ENCODE data around the gene PSMD13.

Gene PSMD13

DNA sequence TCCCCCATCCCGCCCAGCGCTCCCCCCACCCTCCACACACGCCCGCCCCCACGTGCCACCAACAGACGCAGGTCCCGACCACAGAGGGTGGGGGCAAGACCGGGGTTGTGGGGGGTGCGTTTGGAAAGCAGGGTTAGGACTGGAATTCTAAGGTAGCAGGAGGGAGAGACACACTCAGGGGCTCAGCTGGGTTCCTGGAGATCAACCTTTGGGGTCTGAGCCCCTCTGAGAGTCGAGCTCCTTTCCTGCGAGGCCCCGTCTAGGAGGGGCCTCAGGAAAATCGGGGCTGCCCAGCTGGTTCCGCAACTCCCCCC lies 52.6 kb downstream of the PSMD13 start:
- in situ Hi-C loops (cut with HindIII; ENCODE audit: low pct_ligation_motif_present, low sequenced_read_pairs): no loop called here
- Histone ChIP-seq H3K27me3 (replicated peaks) (peaks cover 4% of the 10 kb centered on the region), H3K36me3 (replicated peaks) (no peaks in the 10 kb centered on the region), H3K27ac (no peak overlapping the region), H3K4me3 (ENCODE audit: low read depth, low read length) (peak overlapping the region; percentile 34)
- no peak for DNase-seq
- TF ChIP-seq, protein P1, sequence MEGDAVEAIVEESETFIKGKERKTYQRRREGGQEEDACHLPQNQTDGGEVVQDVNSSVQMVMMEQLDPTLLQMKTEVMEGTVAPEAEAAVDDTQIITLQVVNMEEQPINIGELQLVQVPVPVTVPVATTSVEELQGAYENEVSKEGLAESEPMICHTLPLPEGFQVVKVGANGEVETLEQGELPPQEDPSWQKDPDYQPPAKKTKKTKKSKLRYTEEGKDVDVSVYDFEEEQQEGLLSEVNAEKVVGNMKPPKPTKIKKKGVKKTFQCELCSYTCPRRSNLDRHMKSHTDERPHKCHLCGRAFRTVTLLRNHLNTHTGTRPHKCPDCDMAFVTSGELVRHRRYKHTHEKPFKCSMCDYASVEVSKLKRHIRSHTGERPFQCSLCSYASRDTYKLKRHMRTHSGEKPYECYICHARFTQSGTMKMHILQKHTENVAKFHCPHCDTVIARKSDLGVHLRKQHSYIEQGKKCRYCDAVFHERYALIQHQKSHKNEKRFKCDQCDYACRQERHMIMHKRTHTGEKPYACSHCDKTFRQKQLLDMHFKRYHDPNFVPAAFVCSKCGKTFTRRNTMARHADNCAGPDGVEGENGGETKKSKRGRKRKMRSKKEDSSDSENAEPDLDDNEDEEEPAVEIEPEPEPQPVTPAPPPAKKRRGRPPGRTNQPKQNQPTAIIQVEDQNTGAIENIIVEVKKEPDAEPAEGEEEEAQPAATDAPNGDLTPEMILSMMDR (IDR thresholded peaks at IDR 0.05; ENCODE audit: low read depth, low read length, missing control alignments): no peak

DNA sequence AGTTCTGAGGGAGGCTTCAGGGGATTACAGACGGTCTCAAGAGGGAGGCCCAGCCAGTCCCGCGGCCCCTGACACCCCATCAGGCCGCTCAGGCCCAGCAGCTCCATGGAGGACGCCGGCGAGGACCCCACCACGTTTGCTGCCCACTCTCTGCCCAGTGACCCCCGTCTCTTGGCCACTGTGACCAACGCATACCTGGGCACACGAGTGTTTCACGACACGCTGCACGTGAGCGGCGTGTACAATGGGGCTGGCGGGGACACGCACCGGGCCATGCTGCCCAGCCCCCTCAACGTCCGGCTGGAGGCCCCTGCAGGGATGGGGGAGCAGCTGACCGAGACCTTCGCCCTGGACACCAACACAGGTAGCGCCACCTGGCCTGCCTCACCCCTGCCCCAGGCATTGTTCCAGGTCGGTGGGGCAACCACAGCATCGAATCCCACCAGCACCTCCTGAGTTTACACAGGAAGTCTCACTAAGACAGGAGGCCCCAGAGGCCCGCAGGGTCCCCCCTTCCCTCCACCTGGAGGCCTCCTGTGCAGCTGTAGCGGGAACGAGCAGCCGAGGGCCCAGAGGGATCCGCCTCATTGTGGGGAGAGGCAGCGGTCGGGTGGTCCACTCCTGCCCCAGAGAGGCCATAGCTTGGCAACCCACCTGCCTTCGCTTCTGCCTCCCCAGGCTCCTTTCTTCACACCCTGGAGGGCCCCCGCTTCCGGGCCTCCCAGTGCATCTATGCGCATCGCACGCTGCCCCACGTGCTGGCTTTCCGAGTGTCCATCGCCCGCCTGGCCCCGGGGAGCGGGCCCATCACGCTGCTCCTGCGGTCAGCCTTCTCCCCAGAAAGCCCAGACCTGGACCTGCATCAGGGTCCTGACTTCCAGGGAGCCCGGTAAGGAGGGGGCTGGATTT lies 53.2 kb downstream of the PSMD13 start:
- Histone ChIP-seq H3K27ac (no peak overlapping the region), H3K4me3 (ENCODE audit: low read depth, low read length) (peak overlapping the region; percentile 34), H3K36me3 (replicated peaks) (no peaks in the 10 kb centered on the region), H3K27me3 (replicated peaks) (peaks cover 4% of the 10 kb centered on the region)
- no peak for DNase-seq
- in situ Hi-C loops (cut with HindIII; ENCODE audit: low pct_ligation_motif_present, low sequenced_read_pairs): no loop called here
- TF ChIP-seq, protein P1 (IDR thresholded peaks at IDR 0.05; ENCODE audit: low read depth, low read length, missing control alignments): no peak

DNA sequence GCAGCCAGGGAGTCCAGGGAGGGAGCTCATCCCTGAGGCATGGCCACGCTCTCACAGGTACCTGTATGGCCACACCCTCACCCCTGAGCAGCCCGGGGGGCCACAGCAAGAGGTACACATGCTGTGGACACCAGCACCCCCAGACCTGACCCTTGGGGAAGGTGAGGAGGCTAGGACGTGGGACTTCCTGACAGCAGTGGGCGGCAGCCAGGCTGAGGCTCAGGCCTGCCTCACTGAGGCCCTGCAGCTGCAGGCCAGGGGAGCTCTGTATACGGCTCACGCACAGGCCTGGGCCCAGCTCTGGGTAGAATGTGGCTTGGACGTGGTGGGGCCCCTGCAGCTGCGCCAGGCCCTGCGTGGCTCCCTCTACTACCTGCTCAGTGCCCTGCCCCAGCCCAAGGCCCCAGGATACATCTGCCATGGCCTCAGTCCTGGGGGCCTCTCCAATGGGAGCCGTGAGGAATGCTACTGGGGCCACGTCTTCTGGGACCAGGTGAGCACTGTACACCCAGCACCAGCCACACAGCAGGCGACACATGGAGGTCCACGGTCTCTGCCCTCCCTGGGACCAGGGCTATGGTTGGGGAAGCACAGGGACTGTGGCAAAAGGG lies 54.0 kb downstream of the PSMD13 start:
- no peaks in the 10 kb centered on the region for H3K36me3 ChIP-seq (replicated peaks)
- in situ Hi-C loops (cut with HindIII; ENCODE audit: low pct_ligation_motif_present, low sequenced_read_pairs): no loop called here
- no peak overlapping the region for H3K27ac ChIP-seq
- peaks cover 4% of the 10 kb centered on the region for H3K27me3 ChIP-seq (replicated peaks)
- DNase-seq: no peak
- TF ChIP-seq, protein P1 (IDR thresholded peaks at IDR 0.05; ENCODE audit: low read depth, low read length, missing control alignments): no peak
- H3K4me3 ChIP-seq (ENCODE audit: low read depth, low read length): no peak overlapping the region

DNA sequence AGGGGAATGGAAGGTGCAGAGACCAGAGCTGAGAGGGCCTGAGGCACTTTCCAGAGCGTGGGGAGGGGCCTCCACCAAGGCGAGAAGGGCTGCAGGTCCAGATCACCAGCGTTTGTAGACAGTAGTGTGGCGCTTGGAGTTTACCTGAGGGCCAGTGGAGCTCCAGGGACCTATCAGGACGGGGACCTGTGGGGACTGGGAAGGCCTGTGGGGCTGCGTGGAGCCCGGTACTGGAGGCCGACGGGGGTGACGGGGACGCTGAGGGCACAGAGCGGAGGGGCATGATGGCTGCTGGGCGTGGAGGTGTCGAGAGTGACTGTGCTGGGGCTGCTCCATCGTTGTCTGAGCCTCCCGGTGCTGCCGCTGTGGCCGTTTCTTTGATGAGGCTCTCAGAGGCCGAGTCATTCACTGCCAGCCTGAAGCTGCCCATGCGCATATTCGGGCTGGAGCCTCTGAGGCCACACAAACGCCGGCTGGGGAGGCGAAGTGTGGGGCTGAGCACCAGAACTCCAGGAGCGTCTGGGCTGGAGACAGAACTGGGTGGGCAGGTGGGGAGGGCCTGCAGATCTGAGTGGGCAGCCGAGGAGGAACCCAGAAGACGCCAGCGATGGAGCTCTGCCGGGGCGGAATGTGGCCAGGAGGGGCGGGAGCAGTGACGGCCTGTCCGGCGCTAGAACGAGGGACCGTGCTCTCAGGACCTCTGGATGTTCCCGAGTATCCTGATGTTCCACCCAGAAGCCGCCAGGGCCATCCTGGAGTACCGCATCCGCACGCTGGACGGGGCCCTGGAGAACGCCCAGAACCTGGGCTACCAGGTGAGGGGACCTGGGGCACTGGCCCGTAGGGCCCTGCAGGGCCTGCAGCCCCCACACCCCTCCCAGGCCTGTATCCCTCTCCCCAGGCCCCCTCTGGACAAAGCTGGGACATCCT lies 54.8 kb downstream of the PSMD13 start:
- Histone ChIP-seq H3K36me3 (replicated peaks) (no peaks in the 10 kb centered on the region), H3K27ac (no peak overlapping the region), H3K4me3 (ENCODE audit: low read depth, low read length) (no peak overlapping the region), H3K27me3 (replicated peaks) (peaks cover 4% of the 10 kb centered on the region)
- in situ Hi-C loops (cut with HindIII; ENCODE audit: low pct_ligation_motif_present, low sequenced_read_pairs): no loop called here
- no peak for DNase-seq
- TF ChIP-seq, protein P1 (IDR thresholded peaks at IDR 0.05; ENCODE audit: low read depth, low read length, missing control alignments): no peak

DNA sequence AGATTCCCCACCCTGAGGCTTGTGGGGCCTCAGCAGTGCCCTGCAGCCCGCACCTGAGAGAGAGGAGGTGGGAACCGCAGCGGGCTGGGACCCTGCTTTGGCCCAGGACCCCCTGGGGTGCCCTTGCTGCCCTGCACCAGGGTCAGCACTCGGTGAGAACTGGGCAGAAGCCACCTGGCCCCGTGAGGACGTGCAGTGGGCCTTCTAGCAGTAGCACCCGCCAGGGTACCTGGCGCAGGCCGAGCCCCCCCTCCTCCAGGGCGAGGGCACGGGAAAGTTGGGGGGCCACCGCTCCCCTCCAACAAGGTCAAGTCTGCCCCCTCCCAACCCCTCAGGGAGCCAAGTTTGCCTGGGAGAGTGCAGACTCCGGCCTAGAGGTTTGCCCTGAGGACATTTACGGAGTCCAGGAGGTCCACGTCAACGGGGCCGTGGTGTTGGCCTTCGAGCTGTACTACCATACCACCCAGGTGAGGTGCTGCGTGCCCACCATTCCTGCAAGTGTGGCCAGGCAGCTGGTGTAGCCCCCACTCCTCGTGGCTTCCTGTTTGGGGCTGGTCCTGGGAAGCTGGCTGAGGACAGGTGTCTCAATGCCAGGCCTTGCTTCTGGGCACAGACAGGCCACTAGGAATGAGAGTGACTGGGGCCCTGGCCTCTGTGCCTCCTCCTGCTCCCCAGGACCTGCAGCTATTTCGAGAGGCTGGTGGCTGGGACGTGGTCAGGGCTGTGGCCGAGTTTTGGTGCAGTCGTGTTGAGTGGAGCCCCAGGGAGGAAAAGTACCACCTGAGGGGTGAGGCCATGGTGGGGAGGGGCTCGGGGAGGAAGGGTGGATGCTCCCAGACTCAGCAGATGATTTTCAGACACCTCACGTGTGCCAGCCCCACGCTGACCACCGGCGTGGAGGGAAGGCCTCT lies 55.7 kb downstream of the PSMD13 start:
- TF ChIP-seq, protein P1 (IDR thresholded peaks at IDR 0.05; ENCODE audit: low read depth, low read length, missing control alignments): no peak
- no peaks in the 10 kb centered on the region for H3K36me3 ChIP-seq (replicated peaks)
- in situ Hi-C loops (cut with HindIII; ENCODE audit: low pct_ligation_motif_present, low sequenced_read_pairs): no loop called here

More for the DNA sequence above, 55.7 kb downstream of the PSMD13 start:
- H3K27ac ChIP-seq: no peak overlapping the region
- DNase-seq: no peak
- H3K4me3 ChIP-seq (ENCODE audit: low read depth, low read length): no peak overlapping the region
- H3K27me3 ChIP-seq (replicated peaks): peaks cover 4% of the 10 kb centered on the region

Measured in brain microvascular endothelial cell (primary cell).